GM18505 (cell line): ENCODE results near the gene GAA.

Experiments
- ATAC-seq: cut with Tn5 transposase; IDR thresholded peaks from one replicate; pipeline ENCODE4 v1.9.1; 2021; ENCODE audit not compliant: unreplicated experiment
- POLR2A ChIP-seq: IDR thresholded peaks from 4 replicates; pipeline ENCODE4 v1.6.1; 2011; ENCODE audit warnings: borderline replicate concordance; ENCODE audit not compliant: insufficient read depth, insufficient read length; ENCODE audit errors: extremely low read depth

Gene GAA

GRCh38 chr17:80169107-80169506 lies 67.7 kb downstream of the GAA start:
- ATAC-seq: no peak
- no peak for TF ChIP-seq POLR2A
